Esophagus squamous epithelium (tissue), 4 donors: ENCODE measurements around the gene SH3GL2.

Experiments used
- CTCF ChIP-seq, 6 experiments: fragments of 450-650 bp in 4 of 6; fragments of 200-600 bp in 2 of 6; sonication (generic) in 2 of 6; IDR thresholded peaks; one replicate each; pipeline ENCODE4 v1.5.1; 2016 to 2019; ENCODE audit warnings: antibody characterized with exemption in 6 of 6, mild to moderate bottlenecking in 4 of 6, moderate library complexity in 4 of 6
- POLR2A ChIP-seq, 4 donors: fragments of 450-650 bp; IDR thresholded peaks; one replicate each; pipeline ENCODE4 v1.6.1; 2017; ENCODE audit warnings: antibody characterized with exemption in 4 of 4, mild to moderate bottlenecking in 4 of 4, moderate library complexity in 3 of 4

DNA sequence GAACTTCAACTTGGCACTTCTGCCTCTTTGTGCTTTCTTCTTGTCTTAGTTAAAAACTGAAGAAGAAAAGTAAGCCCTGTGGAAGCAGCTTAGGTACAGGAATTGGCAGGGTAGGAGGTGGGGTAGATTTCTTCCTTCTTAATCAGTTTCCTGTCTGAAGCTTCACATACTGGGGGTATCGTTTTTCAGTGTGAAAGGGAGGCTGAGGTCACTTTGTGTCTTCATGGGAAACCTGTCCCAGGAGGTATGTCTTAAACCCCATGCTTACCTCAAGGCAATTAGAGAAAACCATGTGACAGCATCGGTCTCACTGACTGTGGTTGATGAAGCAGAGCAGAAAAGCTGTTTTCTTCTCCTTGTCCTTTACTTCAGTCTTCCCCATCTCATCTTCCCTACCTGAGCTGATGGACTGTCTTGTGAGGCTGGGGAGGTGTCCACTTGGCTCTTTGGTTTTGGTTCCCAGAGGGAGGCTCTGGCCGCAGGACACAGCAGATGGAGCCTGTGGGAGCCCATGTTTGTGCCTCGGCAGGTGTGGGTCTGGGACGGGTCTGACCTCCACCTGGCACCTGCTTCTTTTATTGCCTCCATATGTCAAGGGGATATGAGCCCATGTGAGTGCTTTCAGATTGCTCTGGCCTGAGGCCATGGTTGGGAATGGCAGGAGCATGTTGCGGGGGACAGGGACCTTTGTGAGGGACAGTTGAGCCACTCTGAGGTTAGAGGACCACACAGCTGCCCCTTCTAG lies 47.0 kb downstream of the SH3GL2 start:
- TF ChIP-seq CTCF (IDR thresholded peaks at IDR 0.05) (no peak), POLR2A (IDR thresholded peaks at IDR 0.05) (no peak)
